GM12878 (cell line): ENCODE measurements around the gene GPC5. TPM values are rescaled to one million over a fixed set of nuclear protein-coding genes. Genes with fewer than 3 reads are reported as not detected.
A peak's percentile ranks its signal among the peaks of the same experiment; 100 is the strongest.

Experiments
- ATAC-seq: fragments of 200-7000 bp; cut with Tn5 transposase; 3 replicates; pipeline ENCODE4 v1.9.1; 2020; ENCODE audit warnings: mild to moderate bottlenecking, moderate library complexity
- BruUV-seq: library from RNA; stranded (reverse); fragments of 400-500 nt; replicated peaks from 2 replicates; lab custom pipeline; 2021; lab: Mats Ljungman, UMichigan
- CTCF ChIA-PET: fragments of 300-600 bp; sonication (Branson Sonifier 250); formaldehyde crosslinking; extraction: SDS; loops from one replicate; lab custom pipeline; 2021; ENCODE audit warnings: inconsistent platforms; lab: Yijun Ruan, JAX
- POLR2A ChIA-PET: fragments of 350-600 bp; formaldehyde crosslinking; extraction: SDS; loops from one replicate; lab custom pipeline; 2021; ENCODE audit warnings: inconsistent platforms; lab: Charles Lee
- RAD21 ChIA-PET: fragments of 300-600 bp; sonication (Branson Sonifier 250); formaldehyde crosslinking; loops from one replicate; lab custom pipeline; 2023; ENCODE audit warnings: antibody characterized with exemption; ENCODE audit not compliant: unreplicated experiment; lab: Charles Lee
- SMC1A ChIA-PET: fragments of 300-600 bp; sonication (Branson Sonifier 250); formaldehyde crosslinking; loops from one replicate; lab custom pipeline; 2023; ENCODE audit not compliant: unreplicated experiment, uncharacterized antibody; lab: Charles Lee
- DNase-seq: peaks from one replicate; pipeline ENCODE4 v3.0.0-alpha.2; 2011; ENCODE audit warnings: low read depth, low spot score
- FAIRE-seq: peaks from 3 replicates; lab custom pipeline; 2011; peaks lifted over from hg19 to GRCh38; lab: Jason Lieb, UNC
- H2AFZ ChIP-seq: 2 replicates; pipeline ENCODE4 v1.6.0; 2011; ENCODE audit warnings: low read depth, low read length, control low read depth; ENCODE audit not compliant: control insufficient read depth
- H3K27ac ChIP-seq: 2 replicates; pipeline ENCODE4 v1.5.1; 2011; ENCODE audit warnings: control low read depth; ENCODE audit not compliant: control insufficient read depth, insufficient read depth
- H3K27me3 ChIP-seq, 2 experiments: replicated peaks in 1 of 2; 2 replicates each; pipeline versions ENCODE4 v1.6.0 to v1.6.1; 2011; ENCODE audit warnings: low read length in 1 of 2; ENCODE audit not compliant: control insufficient read depth in 2 of 2, insufficient read depth in 2 of 2
- H3K36me3 ChIP-seq, 2 experiments: 2 replicates each; pipeline ENCODE4 v1.5.1; 2011; ENCODE audit warnings: low read length in 1 of 2; ENCODE audit not compliant: control insufficient read depth in 2 of 2, insufficient read depth in 2 of 2
- H3K4me1 ChIP-seq: 2 replicates; pipeline ENCODE4 v1.6.1; 2011; ENCODE audit warnings: mild to moderate bottlenecking, low read length, moderate library complexity, mixed read lengths; ENCODE audit not compliant: control insufficient read depth, insufficient read depth
- H3K4me2 ChIP-seq: 2 replicates; pipeline ENCODE4 v1.6.0; 2011; ENCODE audit warnings: control low read depth; ENCODE audit not compliant: control insufficient read depth, insufficient read depth
- H3K4me3 ChIP-seq: fragments of 200-600 bp; sonication (generic); 2 replicates; pipeline ENCODE4 v1.5.1; 2016
- H3K79me2 ChIP-seq: 2 replicates; pipeline ENCODE4 v1.6.0; 2011; ENCODE audit warnings: low read length; ENCODE audit not compliant: control insufficient read depth, insufficient read depth
- H3K9ac ChIP-seq: 2 replicates; pipeline ENCODE4 v1.8.0; 2011; ENCODE audit warnings: low read length, control low read depth, mixed read lengths; ENCODE audit not compliant: control insufficient read depth, insufficient read depth
- H3K9me3 ChIP-seq: replicated peaks from 3 replicates; pipeline ENCODE4 v1.5.1; 2011; ENCODE audit warnings: mild to moderate bottlenecking, low read length; ENCODE audit not compliant: control insufficient read depth, insufficient read depth
- H4K20me1 ChIP-seq: 2 replicates; pipeline ENCODE4 v1.6.0; 2011; ENCODE audit not compliant: control insufficient read depth, insufficient read depth
- CEBPB ChIP-seq, 2 experiments: fragments of 150-350 bp in 1 of 2; IDR thresholded peaks; 2 replicates each; pipeline ENCODE4 v1.6.1; 2012 to 2014; ENCODE audit warnings: low read depth in 2 of 2, low read length in 2 of 2, borderline replicate concordance in 1 of 2, inconsistent platforms in 1 of 2
- CHD1 ChIP-seq: IDR thresholded peaks from 2 replicates; pipeline ENCODE4 v1.6.1; 2012; ENCODE audit warnings: low read depth, low read length, improper control_type of control experiment
- HCFC1 ChIP-seq: fragments of 150-350 bp; IDR thresholded peaks from 2 replicates; pipeline ENCODE4 v1.6.1; 2014; ENCODE audit warnings: low read length
- KAT2A ChIP-seq: conservative IDR thresholded peaks from 2 replicates; pipeline ENCODE4 v1.6.1; 2011; ENCODE audit warnings: low read depth, low read length; ENCODE audit not compliant: control insufficient read depth
- MEF2B ChIP-seq: fragments of 450-650 bp; IDR thresholded peaks from 2 replicates; pipeline ENCODE4 v1.6.1; 2018; ENCODE audit warnings: mild to moderate bottlenecking, moderate library complexity; ENCODE audit not compliant: partially characterized antibody, poor library complexity, severe bottlenecking
- MTA2 ChIP-seq: fragments of 450-650 bp; IDR thresholded peaks from 2 replicates; pipeline ENCODE4 v1.6.1; 2016; ENCODE audit warnings: low read depth, mild to moderate bottlenecking, moderate library complexity
- MXI1 ChIP-seq: fragments of 150-350 bp; IDR thresholded peaks from 2 replicates; pipeline ENCODE4 v1.6.1; 2011; ENCODE audit warnings: low read depth, mild to moderate bottlenecking, inconsistent platforms, low read length, improper control_type of control experiment
- PAX5 ChIP-seq: IDR thresholded peaks from 2 replicates; pipeline ENCODE4 v1.6.1; 2011; ENCODE audit warnings: low read depth, low read length, borderline replicate concordance
- RUNX3 ChIP-seq: IDR thresholded peaks from 2 replicates; pipeline ENCODE4 v1.6.1; 2012; ENCODE audit warnings: low read length, inconsistent platforms
- SIX5 ChIP-seq: IDR thresholded peaks from 2 replicates; pipeline ENCODE4 v1.6.1; 2011; ENCODE audit warnings: mild to moderate bottlenecking, low read depth, low read length, moderate library complexity; ENCODE audit not compliant: severe bottlenecking
- SMC3 ChIP-seq: IDR thresholded peaks from 2 replicates; pipeline ENCODE4 v1.6.1; 2011; ENCODE audit warnings: low read length, improper control_type of control experiment, borderline replicate concordance
- SP1 ChIP-seq: IDR thresholded peaks from one replicate; pipeline ENCODE4 v1.6.1; 2011; ENCODE audit warnings: low read depth, low read length
- TCF7 ChIP-seq: IDR thresholded peaks from 2 replicates; pipeline ENCODE4 v1.6.1; 2014; ENCODE audit warnings: antibody characterized with exemption, borderline replicate concordance
- WRNIP1 ChIP-seq: IDR thresholded peaks from 2 replicates; pipeline ENCODE4 v1.6.1; 2011; ENCODE audit warnings: low read depth, low read length, improper control_type of control experiment, borderline replicate concordance
- YBX1 ChIP-seq: fragments of 450-650 bp; IDR thresholded peaks from 2 replicates; pipeline ENCODE4 v1.6.1; 2016; ENCODE audit warnings: antibody characterized with exemption
- ZZZ3 ChIP-seq: IDR thresholded peaks from 2 replicates; pipeline ENCODE4 v1.6.1; 2011; ENCODE audit warnings: low read depth; ENCODE audit not compliant: control insufficient read depth, insufficient read length
- WGBS: methylation state at CpG from one replicate; pipeline ENCODE4 v1.1.6; 2016; ENCODE audit warnings: low lambda C conversion rate; ENCODE audit not compliant: insufficient replicate concordance, insufficient coverage; ENCODE audit errors: missing lambda C conversion rate; 5-methylcytosine and 5-hydroxymethylcytosine counted together
- in situ Hi-C: fragments of 300-500 bp; cut with MboI; formaldehyde crosslinking; loops from 9 replicates; pipeline ENCODE4 v1.14.3; 2018; ENCODE audit warnings: mixed read lengths
- intact Hi-C: fragments of 100-400 bp; cut with micrococcal nuclease; formaldehyde crosslinking; loops from one replicate; pipeline ENCODE4 v1.14.2; 2022; ENCODE audit not compliant: unreplicated experiment
- polyA plus RNA-seq, 11 experiments: library from polyadenylated mRNA; depleted of rRNA in 4 of 11; unstranded in 6 of 11; stranded (reverse) in 5 of 11; fragments of >200 nt; fragmentation: Nextera tagmentation in 4 of 11; fragmentation: Illumina TruSeq in 1 of 11; extraction: Ambion mirVana in 4 of 11; extraction: Trizol in 1 of 11; gene quantifications; 1 replicate in 1 of 11; 2 replicates in 10 of 11; pipeline versions ENCODE4 v1.2.1 to v1.2.3, GENCODE V29; 2011 to 2016; ENCODE audit warnings: inconsistent platforms in 2 of 11, missing spikeins in 2 of 11, low read depth in 1 of 11
- total RNA-seq, 4 experiments: library from RNA; depleted of rRNA in 3 of 4; stranded (reverse); fragments of >200 nt in 3 of 4; fragmentation: Illumina TruSeq in 1 of 4; extraction: Trizol in 1 of 4; gene quantifications; 2 replicates each; pipeline versions ENCODE4 v1.2.1 to v1.2.3, GENCODE V29; 2013 to 2021
- TF ChIP-seq, protein P1 (sequence below): fragments of 450-650 bp; formaldehyde crosslinking; IDR thresholded peaks from 2 replicates; pipeline ENCODE4 v1.4.0; 2020; ENCODE audit warnings: mild to moderate bottlenecking, moderate library complexity
- TF ChIP-seq, protein P2 (sequence below): fragments of 450-650 bp; IDR thresholded peaks from 2 replicates; pipeline ENCODE4 v1.6.1; 2016; ENCODE audit warnings: mild to moderate bottlenecking

Gene GPC5
- total and polyA plus RNA-seq, 10 of the 15 experiments (the other 5 are each of a cell fraction or from before 2014, with no cell fraction given) = 0.05 to 0.87 (median 0.44) TPM; not detected in 1

DNA sequence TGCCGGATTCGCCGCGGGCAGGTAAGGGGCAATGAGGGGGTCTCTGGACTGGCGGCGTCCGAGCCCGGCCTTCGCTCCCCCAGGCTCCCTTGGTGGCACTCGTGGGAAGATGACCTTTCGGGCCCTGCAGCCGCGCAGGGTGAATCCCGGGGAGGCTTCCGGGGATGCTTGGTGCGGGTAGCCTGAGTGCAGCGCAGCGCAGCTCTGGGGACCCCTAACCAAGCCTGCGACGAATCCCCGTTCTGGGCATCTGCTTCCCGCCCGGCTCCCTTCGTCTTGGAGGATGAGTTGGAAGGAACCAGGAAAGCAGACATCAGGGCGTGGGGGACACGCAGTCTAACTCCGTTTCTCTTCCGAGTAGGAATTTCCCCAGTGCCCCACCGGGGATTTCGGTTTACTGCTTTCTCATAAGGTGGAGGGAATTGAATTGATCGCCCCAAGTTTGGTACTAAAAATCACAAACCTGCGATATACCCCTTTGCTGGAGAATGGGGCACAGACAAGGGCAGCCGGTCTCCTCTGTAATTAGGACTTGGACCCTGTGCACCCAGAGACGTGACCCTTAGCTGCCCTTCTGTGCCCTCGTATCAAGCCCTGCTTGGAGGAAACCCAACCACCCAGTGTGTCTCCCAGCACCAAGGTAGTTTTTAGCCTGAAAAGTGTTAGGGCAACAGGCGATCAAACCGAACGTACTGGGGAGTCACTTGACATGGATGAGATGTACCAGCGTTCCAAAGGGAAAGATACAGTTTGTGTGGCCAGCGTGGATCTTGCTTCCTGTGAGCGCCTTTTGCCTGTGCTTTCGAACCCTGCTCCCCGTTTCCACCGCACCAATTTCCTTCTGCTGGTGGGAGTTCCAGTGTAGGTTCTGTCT, 1.0 kb downstream of the GPC5 start:
- RAD21 ChIA-PET = interaction anchor here (1.3 kb wide), 1 partner anchor 18 kb away, joined by 3 read pairs; no protein-coding TSS in a partner anchor
- TF ChIP-seq SIX5 = no peak
- TF ChIP-seq RUNX3 = no peak
- TF ChIP-seq MTA2 = no peak
- TF ChIP-seq TCF7 = no peak
- TF ChIP-seq KAT2A = no peak
- TF ChIP-seq ZZZ3 = no peak
- no peak for TF ChIP-seq MEF2B
- TF ChIP-seq PAX5 = no peak
- TF ChIP-seq, protein P1, sequence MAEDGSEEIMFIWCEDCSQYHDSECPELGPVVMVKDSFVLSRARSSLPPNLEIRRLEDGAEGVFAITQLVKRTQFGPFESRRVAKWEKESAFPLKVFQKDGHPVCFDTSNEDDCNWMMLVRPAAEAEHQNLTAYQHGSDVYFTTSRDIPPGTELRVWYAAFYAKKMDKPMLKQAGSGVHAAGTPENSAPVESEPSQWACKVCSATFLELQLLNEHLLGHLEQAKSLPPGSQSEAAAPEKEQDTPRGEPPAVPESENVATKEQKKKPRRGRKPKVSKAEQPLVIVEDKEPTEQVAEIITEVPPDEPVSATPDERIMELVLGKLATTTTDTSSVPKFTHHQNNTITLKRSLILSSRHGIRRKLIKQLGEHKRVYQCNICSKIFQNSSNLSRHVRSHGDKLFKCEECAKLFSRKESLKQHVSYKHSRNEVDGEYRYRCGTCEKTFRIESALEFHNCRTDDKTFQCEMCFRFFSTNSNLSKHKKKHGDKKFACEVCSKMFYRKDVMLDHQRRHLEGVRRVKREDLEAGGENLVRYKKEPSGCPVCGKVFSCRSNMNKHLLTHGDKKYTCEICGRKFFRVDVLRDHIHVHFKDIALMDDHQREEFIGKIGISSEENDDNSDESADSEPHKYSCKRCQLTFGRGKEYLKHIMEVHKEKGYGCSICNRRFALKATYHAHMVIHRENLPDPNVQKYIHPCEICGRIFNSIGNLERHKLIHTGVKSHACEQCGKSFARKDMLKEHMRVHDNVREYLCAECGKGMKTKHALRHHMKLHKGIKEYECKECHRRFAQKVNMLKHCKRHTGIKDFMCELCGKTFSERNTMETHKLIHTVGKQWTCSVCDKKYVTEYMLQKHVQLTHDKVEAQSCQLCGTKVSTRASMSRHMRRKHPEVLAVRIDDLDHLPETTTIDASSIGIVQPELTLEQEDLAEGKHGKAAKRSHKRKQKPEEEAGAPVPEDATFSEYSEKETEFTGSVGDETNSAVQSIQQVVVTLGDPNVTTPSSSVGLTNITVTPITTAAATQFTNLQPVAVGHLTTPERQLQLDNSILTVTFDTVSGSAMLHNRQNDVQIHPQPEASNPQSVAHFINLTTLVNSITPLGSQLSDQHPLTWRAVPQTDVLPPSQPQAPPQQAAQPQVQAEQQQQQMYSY = no peak
- no peak for TF ChIP-seq MXI1
- TF ChIP-seq, protein P2, sequence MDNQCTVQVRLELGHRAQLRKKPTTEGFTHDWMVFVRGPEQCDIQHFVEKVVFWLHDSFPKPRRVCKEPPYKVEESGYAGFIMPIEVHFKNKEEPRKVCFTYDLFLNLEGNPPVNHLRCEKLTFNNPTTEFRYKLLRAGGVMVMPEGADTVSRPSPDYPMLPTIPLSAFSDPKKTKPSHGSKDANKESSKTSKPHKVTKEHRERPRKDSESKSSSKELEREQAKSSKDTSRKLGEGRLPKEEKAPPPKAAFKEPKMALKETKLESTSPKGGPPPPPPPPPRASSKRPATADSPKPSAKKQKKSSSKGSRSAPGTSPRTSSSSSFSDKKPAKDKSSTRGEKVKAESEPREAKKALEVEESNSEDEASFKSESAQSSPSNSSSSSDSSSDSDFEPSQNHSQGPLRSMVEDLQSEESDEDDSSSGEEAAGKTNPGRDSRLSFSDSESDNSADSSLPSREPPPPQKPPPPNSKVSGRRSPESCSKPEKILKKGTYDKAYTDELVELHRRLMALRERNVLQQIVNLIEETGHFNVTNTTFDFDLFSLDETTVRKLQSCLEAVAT = no peak
- TF ChIP-seq CEBPB (IDR thresholded peaks at IDR 0.05; ENCODE audit: borderline replicate concordance in 1 of 2, low read depth in 2 of 2, low read length in 2 of 2) = no peak
- no peak for TF ChIP-seq SP1
- no peak for TF ChIP-seq CHD1
- TF ChIP-seq HCFC1 = no peak
- TF ChIP-seq WRNIP1 = no peak
- TF ChIP-seq YBX1 = no peak
- TF ChIP-seq SMC3 = no peak

More for the DNA sequence above, 1.0 kb downstream of the GPC5 start:
- no peak for DNase-seq
- no peaks in the 10 kb centered on the region for H3K36me3 ChIP-seq
- 10% methylated on average over 44 of the region's 44 CpGs for WGBS
- no peaks in the 10 kb centered on the region for H4K20me1 ChIP-seq
- in situ Hi-C loops (no loop called here), intact Hi-C loops (no loop called here)
- FAIRE-seq = no peak
- peak overlapping the region; percentile 14; the same call in 1 of the 2 replicates for H3K27ac ChIP-seq
- POLR2A ChIA-PET = no interaction called here
- CTCF ChIA-PET = interaction anchor here (0.8 to 1.5 kb wide), 4 partner anchors 18 to 323 kb away, joined by 3 to 4 read pairs (median 3); no protein-coding TSS in a partner anchor
- ATAC-seq = peak; percentile 32
- H3K9me3 ChIP-seq = no peaks in the 10 kb centered on the region
- H3K4me1 ChIP-seq = no peaks in the 10 kb centered on the region
- peak overlapping the region; percentile 58 for H3K9ac ChIP-seq
- H2AFZ ChIP-seq = peak overlapping the region; percentile 52
- no peaks in the 10 kb centered on the region; the same call in 1 of the 2 replicates for H3K79me2 ChIP-seq
- no TSS peak for BruUV-seq
- SMC1A ChIA-PET = interaction anchor here (1.2 to 1.5 kb wide), 2 partner anchors 18 to 86 kb away, joined by 3 to 4 read pairs; no protein-coding TSS in a partner anchor
- peak overlapping the region; percentile 67; the same call in 1 of the 2 replicates for H3K4me3 ChIP-seq
- peaks cover 0 to 5% of the 10 kb centered on the region in 2 experiments; a peak in 2 of 4 replicates for H3K27me3 ChIP-seq
- H3K4me2 ChIP-seq = peak overlapping the region; percentile 95
